A549 (cell line): Measurements from ENCODE around the gene BNIP3. TPM values are rescaled to one million over a fixed set of nuclear protein-coding genes. Genes with fewer than 3 reads are reported as not detected.

Source experiments
- ATAC-seq, 2 experiments: fragments of 200-7000 bp in 1 of 2; fragments of >200 bp in 1 of 2; cut with Nextera tagmentation in 1 of 2; cut with Tn5 transposase in 1 of 2; 3 replicates each; pipeline versions ENCODE4 v1.8.0 to v1.9.1; 2018 to 2020; ENCODE audit warnings: mild to moderate bottlenecking in 1 of 2, moderate library complexity in 1 of 2
- CTCF ChIA-PET: fragments of 300-600 bp; sonication (Branson Sonifier 250); formaldehyde crosslinking; extraction: SDS; loops from one replicate; lab custom pipeline; 2021; ENCODE audit warnings: antibody characterized with exemption, inconsistent platforms; lab: Yijun Ruan, JAX
- POLR2A ChIA-PET: fragments of 350-600 bp; formaldehyde crosslinking; extraction: SDS; loops from one replicate; lab custom pipeline; 2021; ENCODE audit warnings: antibody characterized with exemption, inconsistent platforms; lab: Yijun Ruan, JAX
- DNase-seq, 2 experiments: peaks; one replicate each; pipeline versions ENCODE4 v3.0.0 to v3.0.0-alpha.2; 2011 to 2016; ENCODE audit warnings: low read depth in 1 of 2, low spot score in 1 of 2
- FAIRE-seq: peaks from 2 replicates; lab custom pipeline; 2011; peaks lifted over from hg19 to GRCh38; lab: Jason Lieb, UNC
- H3K27ac ChIP-seq, 2 experiments: fragments of >200 bp; sonication (Bioruptor Twin); formaldehyde crosslinking; 3 replicates each; pipeline ENCODE4 v1.5.1; 2016 to 2017
- H3K4me1 ChIP-seq: fragments of >200 bp; sonication (Bioruptor Twin); formaldehyde crosslinking; 3 replicates; pipeline ENCODE4 v1.6.1; 2016
- H3K4me2 ChIP-seq: fragments of >200 bp; sonication (Bioruptor Twin); formaldehyde crosslinking; 3 replicates; pipeline ENCODE4 v1.6.1; 2016
- H3K4me3 ChIP-seq: fragments of >200 bp; sonication (Bioruptor Twin); formaldehyde crosslinking; 3 replicates; pipeline ENCODE4 v1.5.1; 2016
- H3K9me3 ChIP-seq: fragments of >200 bp; sonication (Bioruptor Twin); formaldehyde crosslinking; 3 replicates; pipeline ENCODE4 v1.6.1; 2016
- BHLHE40 ChIP-seq: IDR thresholded peaks from 2 replicates; pipeline ENCODE4 v1.6.1; 2012; ENCODE audit warnings: low read depth, low read length, inconsistent platforms
- CEBPB ChIP-seq, 2 experiments: fragments of >200 bp in 1 of 2; sonication (Bioruptor Twin) in 1 of 2; formaldehyde crosslinking in 1 of 2; IDR thresholded peaks; 2 replicates each; pipeline ENCODE4 v1.6.1; 2012 to 2016
- CHD2 ChIP-seq: fragments of 150-350 bp; IDR thresholded peaks from 2 replicates; pipeline ENCODE4 v1.6.1; 2014; ENCODE audit warnings: low read length; ENCODE audit not compliant: partially characterized antibody
- CHD4 ChIP-seq: fragments of 200-600 bp; sonication (generic); IDR thresholded peaks from 2 replicates; pipeline ENCODE4 v1.6.1; 2016; ENCODE audit warnings: antibody characterized with exemption, mild to moderate bottlenecking, borderline replicate concordance
- EHMT2 ChIP-seq: fragments of 200-600 bp; sonication (generic); IDR thresholded peaks from 2 replicates; pipeline ENCODE4 v1.6.1; 2016; ENCODE audit warnings: antibody characterized with exemption, low read depth, mild to moderate bottlenecking, moderate library complexity
- ESRRA ChIP-seq: fragments of 150-350 bp; IDR thresholded peaks from 2 replicates; pipeline ENCODE4 v1.6.1; 2014; ENCODE audit warnings: mild to moderate bottlenecking, low read length, borderline replicate concordance
- FOXS1 ChIP-seq: fragments of 250-450 bp; sonication (Bioruptor Pico); IDR thresholded peaks from 2 replicates; pipeline ENCODE4 v1.5.0; 2020; ENCODE audit warnings: mild to moderate bottlenecking, moderate library complexity
- GATA3 ChIP-seq: IDR thresholded peaks from 2 replicates; pipeline ENCODE4 v1.6.1; 2012; ENCODE audit warnings: borderline replicate concordance
- HEYL ChIP-seq: fragments of 250-450 bp; sonication (Bioruptor Pico); IDR thresholded peaks from 2 replicates; pipeline ENCODE4 v1.8.0; 2021; ENCODE audit warnings: mild to moderate bottlenecking, moderate library complexity
- JUN ChIP-seq, 2 experiments: fragments of >200 bp; sonication (Bioruptor Twin); formaldehyde crosslinking; IDR thresholded peaks; 2 replicates in 1 of 2; 3 replicates in 1 of 2; pipeline ENCODE4 v1.6.1; 2016 to 2017
- JUNB ChIP-seq: fragments of >200 bp; sonication (Bioruptor Twin); formaldehyde crosslinking; IDR thresholded peaks from 2 replicates; pipeline ENCODE4 v1.6.1; 2016
- MYC ChIP-seq: IDR thresholded peaks from 2 replicates; pipeline ENCODE4 v1.6.1; 2012; ENCODE audit warnings: mild to moderate bottlenecking, inconsistent platforms, low read length, improper control_type of control experiment, borderline replicate concordance
- NFE2L2 ChIP-seq: fragments of 150-350 bp; conservative IDR thresholded peaks from 2 replicates; pipeline ENCODE4 v1.6.1; 2014; ENCODE audit warnings: low read length
- NPAS2 ChIP-seq: fragments of 250-450 bp; sonication (Bioruptor Pico); IDR thresholded peaks from 2 replicates; pipeline ENCODE4 v1.8.0; 2022; ENCODE audit warnings: mild to moderate bottlenecking, moderate library complexity, borderline replicate concordance
- PHF8 ChIP-seq: fragments of 200-600 bp; sonication (generic); IDR thresholded peaks from 2 replicates; pipeline ENCODE4 v1.6.1; 2016; ENCODE audit warnings: low read depth, mild to moderate bottlenecking, antibody characterized with exemption, moderate library complexity, borderline replicate concordance
- POLR2A ChIP-seq: IDR thresholded peaks from 2 replicates; pipeline ENCODE4 v1.6.1; 2012; ENCODE audit warnings: mild to moderate bottlenecking, low read length
- RFX5 ChIP-seq: fragments of 450-650 bp; IDR thresholded peaks from 2 replicates; pipeline ENCODE4 v1.7.1; 2014; ENCODE audit warnings: antibody characterized with exemption, mild to moderate bottlenecking, moderate library complexity
- RNF2 ChIP-seq: fragments of 200-600 bp; sonication (generic); IDR thresholded peaks from 2 replicates; pipeline ENCODE4 v1.6.1; 2016; ENCODE audit warnings: low read depth, mild to moderate bottlenecking, antibody characterized with exemption, moderate library complexity, borderline replicate concordance
- TFCP2L1 ChIP-seq: fragments of 250-450 bp; sonication (Bioruptor Pico); IDR thresholded peaks from 2 replicates; pipeline ENCODE4 v1.5.0; 2021; ENCODE audit warnings: mild to moderate bottlenecking
- ZC3H11A ChIP-seq: fragments of 450-650 bp; IDR thresholded peaks from 2 replicates; pipeline ENCODE4 v1.6.1; 2014; ENCODE audit warnings: antibody characterized with exemption, mild to moderate bottlenecking
- WGBS: methylation state at CpG from one replicate; pipeline ENCODE4 v1.1.6; 2017; ENCODE audit errors: missing lambda C conversion rate; 5-methylcytosine and 5-hydroxymethylcytosine counted together
- polyA plus RNA-seq, 4 experiments: library from polyadenylated mRNA; depleted of rRNA in 3 of 4; stranded (reverse); fragments of >200 nt; fragmentation: RNase III in 1 of 4; extraction: RNeasy Plus Mini Kit Qiagen cat#74134 plus additional on column Dnase treatment in 1 of 4; gene quantifications; 2 replicates in 3 of 4; 3 replicates in 1 of 4; pipeline ENCODE4 v1.2.3, GENCODE V29; 2011 to 2017
- TF ChIP-seq, protein P1 (sequence below): fragments of >200 bp; sonication (Bioruptor Twin); formaldehyde crosslinking; IDR thresholded peaks from 2 replicates; pipeline ENCODE4 v1.6.1; 2016
- TF ChIP-seq, protein P2 (sequence below): fragments of 250-450 bp; sonication (Bioruptor Pico); IDR thresholded peaks from 2 replicates; pipeline ENCODE4 v1.5.0; 2020; ENCODE audit warnings: low read depth, mild to moderate bottlenecking, moderate library complexity
- TF ChIP-seq, protein P3 (sequence below): IDR thresholded peaks from 2 replicates; pipeline ENCODE4 v1.6.1; 2012
- TF ChIP-seq, protein P4 (sequence below): fragments of 450-650 bp; IDR thresholded peaks from 2 replicates; pipeline ENCODE4 v1.6.1; 2014; ENCODE audit warnings: antibody characterized with exemption

Gene BNIP3
- polyA plus RNA-seq, 2 of the 4 experiments (the other 2 are of a cell fraction), result 46.9 to 51.2 TPM

DNA sequence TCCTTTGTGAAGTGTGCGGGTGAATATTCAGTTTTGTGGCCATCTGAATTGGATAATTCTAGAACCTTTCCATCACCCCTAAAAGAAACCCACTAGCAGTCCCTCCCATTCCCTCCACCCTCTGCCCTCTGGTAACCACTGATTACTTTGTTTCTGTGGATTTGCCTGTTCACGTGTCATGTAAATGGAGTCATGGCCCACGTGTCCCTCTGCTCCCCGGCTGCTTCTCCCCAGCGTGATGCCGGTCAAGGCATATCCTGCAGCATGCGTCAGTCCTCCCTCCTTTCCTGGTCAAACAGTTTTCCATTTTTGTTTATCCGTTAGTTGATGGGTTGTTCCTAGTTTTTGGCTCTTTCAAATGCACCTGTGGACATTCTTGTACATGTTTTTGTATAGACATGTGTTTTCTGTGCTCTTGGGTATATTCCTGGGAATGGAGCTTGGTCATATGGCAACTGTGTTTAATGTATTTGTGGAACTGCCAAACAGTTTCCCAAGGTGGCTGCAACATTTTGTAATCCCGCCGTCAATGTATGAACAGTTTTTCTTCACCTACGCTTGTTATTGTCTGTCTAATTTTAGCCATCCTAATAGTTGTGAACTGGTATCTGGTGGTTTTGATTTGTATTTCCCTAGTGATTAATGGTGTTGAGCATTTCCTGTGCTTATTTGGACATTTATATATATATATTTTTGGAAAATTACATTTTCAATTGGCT lies 58.5 kb downstream of the BNIP3 start:
- DNase-seq, result no peak
- CTCF ChIA-PET, result interaction anchor here (0.6 to 1.7 kb wide), 3 partner anchors 12 to 23 kb away, joined by 3 read pairs; no protein-coding TSS in a partner anchor
- 95% methylated on average over 11 of the region's 11 CpGs for WGBS
- H3K9me3 ChIP-seq, result peaks cover 11% of the 10 kb centered on the region; the same call in 1 of the 3 replicates
- H3K4me1 ChIP-seq, result peaks cover 8% of the 10 kb centered on the region
- no peak for FAIRE-seq
- no peak overlapping the region for H3K4me2 ChIP-seq
- ATAC-seq, result no peak
- POLR2A ChIA-PET, result no interaction called here
- no peak overlapping the region for H3K4me3 ChIP-seq
- TF ChIP-seq FOXS1 (CRISPR knock-in tag) (no peak), CEBPB (IDR thresholded peaks at IDR 0.05) (no peak), PHF8 (no peak), NPAS2 (CRISPR knock-in tag) (no peak)
- TF ChIP-seq, protein P1, sequence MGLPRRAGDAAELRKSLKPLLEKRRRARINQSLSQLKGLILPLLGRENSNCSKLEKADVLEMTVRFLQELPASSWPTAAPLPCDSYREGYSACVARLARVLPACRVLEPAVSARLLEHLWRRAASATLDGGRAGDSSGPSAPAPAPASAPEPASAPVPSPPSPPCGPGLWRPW, result no peak
- TF ChIP-seq, all 56 proteins: peak for 0
- H3K27ac ChIP-seq, result no peak overlapping the region

DNA sequence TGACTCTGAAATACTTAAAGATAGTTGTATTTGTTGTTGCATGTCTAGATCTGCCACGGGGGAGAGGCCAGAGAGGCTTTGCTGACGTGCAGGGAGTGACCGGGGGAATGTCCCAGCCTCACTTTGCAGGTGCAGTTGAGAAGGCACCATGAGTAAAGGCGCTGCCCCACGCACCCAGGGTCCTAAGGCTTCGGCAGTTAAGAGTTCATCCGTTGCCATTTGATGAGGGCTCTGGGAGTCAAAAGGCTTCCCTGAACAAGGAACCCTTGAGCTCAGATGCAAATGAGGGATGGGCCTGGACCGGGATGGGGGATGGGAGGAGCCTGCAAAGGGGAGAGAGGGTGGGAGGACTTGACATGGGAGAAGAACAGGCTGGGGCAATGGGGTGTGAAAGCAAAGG lies 60.5 kb downstream of the BNIP3 start:
- FAIRE-seq, result no peak

DNA sequence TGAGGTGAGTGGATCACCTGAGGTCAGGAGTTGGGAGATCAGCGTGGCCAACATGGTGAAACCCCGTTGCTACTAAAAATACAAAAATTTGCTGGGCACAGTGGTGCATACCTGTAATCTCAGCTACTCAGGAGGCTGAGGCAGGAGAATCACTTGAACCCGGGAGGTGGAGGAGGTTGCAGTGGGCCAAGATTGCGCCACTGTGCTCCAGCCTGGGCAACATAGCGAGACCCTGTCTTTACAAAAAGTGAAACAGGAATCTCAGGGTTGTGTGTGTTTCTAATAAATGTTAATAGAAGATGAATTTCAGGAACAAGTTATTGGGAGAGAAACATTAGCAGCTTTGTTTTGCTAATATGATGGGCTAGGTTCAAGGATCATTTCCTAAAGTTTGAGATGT lies 61.0 kb downstream of the BNIP3 start:
- Histone ChIP-seq H3K4me2 (no peak overlapping the region), H3K27ac (no peak overlapping the region), H3K9me3 (peaks cover 11% of the 10 kb centered on the region; the same call in 1 of the 3 replicates), H3K4me3 (no peak overlapping the region), H3K4me1 (no peaks in the 10 kb centered on the region)
- CTCF ChIA-PET, result no interaction called here
- TF ChIP-seq JUN (IDR thresholded peaks at IDR 0.05) (no peak), CHD2 (no peak), EHMT2 (no peak), RNF2 (no peak), JUNB (no peak), TFCP2L1 (CRISPR knock-in tag) (no peak), BHLHE40 (no peak), ZC3H11A (no peak)
- TF ChIP-seq, protein P2, sequence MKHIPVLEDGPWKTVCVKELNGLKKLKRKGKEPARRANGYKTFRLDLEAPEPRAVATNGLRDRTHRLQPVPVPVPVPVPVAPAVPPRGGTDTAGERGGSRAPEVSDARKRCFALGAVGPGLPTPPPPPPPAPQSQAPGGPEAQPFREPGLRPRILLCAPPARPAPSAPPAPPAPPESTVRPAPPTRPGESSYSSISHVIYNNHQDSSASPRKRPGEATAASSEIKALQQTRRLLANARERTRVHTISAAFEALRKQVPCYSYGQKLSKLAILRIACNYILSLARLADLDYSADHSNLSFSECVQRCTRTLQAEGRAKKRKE (CRISPR knock-in tag), result no peak
- POLR2A ChIA-PET, result no interaction called here
- FAIRE-seq (no peak), DNase-seq (no peak), ATAC-seq (no peak)
- 90% methylated on average over 5 of the region's 5 CpGs for WGBS

More for the DNA sequence above, 60.5 kb downstream of the BNIP3 start:
- DNase-seq (no peak), ATAC-seq (peak in 1 of 2 experiments; percentile 43; a peak in 2 of 6 replicates)
- H3K4me2 ChIP-seq, result no peak overlapping the region
- no peak overlapping the region for H3K27ac ChIP-seq
- H3K4me3 ChIP-seq, result no peak overlapping the region
- TF ChIP-seq CHD4, result no peak
- TF ChIP-seq NFE2L2, result no peak
- TF ChIP-seq MYC, result no peak
- no peak for TF ChIP-seq RFX5
- TF ChIP-seq FOXS1 (CRISPR knock-in tag), result no peak
- no peak for TF ChIP-seq HEYL (CRISPR knock-in tag)
- TF ChIP-seq, protein P2 (CRISPR knock-in tag), result no peak
- no peak for TF ChIP-seq POLR2A
- no peak for TF ChIP-seq ESRRA
- TF ChIP-seq, protein P3, sequence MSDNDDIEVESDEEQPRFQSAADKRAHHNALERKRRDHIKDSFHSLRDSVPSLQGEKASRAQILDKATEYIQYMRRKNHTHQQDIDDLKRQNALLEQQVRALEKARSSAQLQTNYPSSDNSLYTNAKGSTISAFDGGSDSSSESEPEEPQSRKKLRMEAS, result no peak
- TF ChIP-seq TFCP2L1 (CRISPR knock-in tag), result no peak
- TF ChIP-seq, protein P4, sequence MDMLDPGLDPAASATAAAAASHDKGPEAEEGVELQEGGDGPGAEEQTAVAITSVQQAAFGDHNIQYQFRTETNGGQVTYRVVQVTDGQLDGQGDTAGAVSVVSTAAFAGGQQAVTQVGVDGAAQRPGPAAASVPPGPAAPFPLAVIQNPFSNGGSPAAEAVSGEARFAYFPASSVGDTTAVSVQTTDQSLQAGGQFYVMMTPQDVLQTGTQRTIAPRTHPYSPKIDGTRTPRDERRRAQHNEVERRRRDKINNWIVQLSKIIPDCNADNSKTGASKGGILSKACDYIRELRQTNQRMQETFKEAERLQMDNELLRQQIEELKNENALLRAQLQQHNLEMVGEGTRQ, result no peak
- no peak for TF ChIP-seq GATA3
- TF ChIP-seq, protein P1, result no peak
- no peaks in the 10 kb centered on the region for H3K4me1 ChIP-seq
- H3K9me3 ChIP-seq, result peaks cover 11% of the 10 kb centered on the region; the same call in 1 of the 3 replicates
- CTCF ChIA-PET, result interaction anchor here (1.4 kb wide), 1 partner anchor 15 kb away, joined by 3 read pairs; no protein-coding TSS in a partner anchor
- WGBS, result 78% methylated on average over 8 of the region's 8 CpGs
- POLR2A ChIA-PET, result no interaction called here
